Pons (tissue), 1 donor: ENCODE results near the gene TNFRSF14.

ENCODE experiments used
- DNase-seq: peaks from one replicate; pipeline ENCODE4 v3.0.0-alpha.2; 2016; ENCODE audit warnings: low spot score

TNFRSF14 gene

DNA sequence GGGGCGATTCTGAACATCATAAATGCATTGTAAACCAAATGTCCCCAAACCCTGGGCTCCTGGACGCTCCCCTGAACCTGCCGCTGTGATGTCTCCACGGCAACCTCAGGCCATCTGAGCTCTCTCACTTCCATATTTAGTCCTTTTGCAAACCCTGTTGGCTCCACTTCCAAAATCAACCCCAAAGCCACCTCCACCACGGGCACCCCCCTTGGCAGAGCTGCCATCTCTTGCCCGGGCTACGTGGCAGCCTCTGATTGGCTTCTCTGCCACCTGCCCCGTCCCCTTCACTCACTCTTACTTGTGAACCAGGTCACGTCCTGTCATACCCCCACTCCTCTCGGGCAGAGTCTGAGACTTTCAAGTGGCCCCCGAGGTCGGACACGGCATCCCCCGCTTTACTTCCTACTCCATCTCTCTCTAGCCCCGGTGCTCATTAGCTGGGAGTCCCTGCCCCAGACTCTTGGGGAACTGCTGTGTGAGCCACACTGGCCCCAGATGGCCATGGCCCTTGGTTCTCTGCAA, 46.2 kb downstream of the TNFRSF14 start:
- no peak for DNase-seq

DNA sequence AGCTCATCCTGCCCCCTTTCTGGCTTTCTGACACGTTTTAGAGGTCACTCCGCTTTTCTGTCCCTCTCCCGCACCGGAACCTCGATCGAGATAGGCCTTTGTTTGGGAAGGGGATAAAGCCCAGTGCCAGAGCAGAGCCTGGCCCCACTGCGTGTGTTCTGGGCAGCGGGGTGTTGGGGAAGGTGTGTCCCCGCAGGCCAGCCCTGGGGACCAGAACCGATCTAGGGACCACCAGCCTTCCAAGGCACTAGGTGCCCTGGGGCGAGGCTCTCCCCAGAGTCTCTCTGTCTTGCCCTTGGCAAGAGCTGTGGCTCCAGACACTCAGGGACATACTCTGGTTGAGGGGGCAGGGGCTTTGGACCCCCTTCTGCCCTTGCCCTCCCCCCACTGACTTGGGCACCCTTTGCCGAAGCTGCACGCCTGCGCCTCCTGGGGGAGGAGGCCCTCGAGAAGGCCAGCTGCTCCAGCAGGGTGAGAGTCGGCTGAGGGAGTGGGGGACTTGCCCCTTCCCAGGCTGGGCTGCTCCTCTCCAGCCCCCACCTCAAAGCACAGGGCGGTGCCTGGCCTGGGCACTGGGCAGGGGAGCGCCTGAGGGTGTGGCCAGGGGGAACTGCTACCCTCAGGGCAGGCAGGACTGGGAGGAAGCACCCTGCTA, 46.8 kb downstream of the TNFRSF14 start:
- DNase-seq = no peak

DNA sequence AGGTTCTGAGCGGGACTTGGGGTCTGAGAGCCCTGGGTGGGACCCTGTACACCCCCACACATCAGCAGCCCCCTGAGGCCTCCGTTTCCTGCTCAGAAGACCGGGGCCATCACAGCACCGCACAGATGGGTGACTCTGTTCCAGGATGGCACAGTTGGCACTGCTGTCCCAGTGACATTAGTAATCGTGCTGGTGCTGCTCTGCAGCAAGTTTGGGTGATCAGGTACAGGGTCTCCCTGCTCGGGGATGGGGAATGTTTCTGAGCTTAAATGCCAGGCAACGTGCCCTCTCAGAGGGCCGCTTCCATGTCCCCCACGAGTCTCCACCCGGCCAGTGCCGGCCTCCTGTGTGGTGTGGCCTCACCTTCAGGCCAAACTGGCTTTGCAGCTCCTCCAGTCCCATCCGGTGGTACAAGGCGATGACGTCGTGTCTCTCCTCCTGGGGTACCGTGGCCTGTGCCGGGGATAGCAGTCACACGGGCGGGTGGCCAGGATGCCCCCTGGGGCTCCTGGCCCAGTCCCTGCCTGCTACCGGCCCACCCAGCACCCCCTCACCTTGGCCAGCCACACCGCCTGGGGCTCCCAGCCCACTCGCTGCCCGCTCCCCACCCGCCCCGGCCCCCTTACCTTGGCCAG, 47.5 kb downstream of the TNFRSF14 start:
- DNase-seq = no peak

DNA sequence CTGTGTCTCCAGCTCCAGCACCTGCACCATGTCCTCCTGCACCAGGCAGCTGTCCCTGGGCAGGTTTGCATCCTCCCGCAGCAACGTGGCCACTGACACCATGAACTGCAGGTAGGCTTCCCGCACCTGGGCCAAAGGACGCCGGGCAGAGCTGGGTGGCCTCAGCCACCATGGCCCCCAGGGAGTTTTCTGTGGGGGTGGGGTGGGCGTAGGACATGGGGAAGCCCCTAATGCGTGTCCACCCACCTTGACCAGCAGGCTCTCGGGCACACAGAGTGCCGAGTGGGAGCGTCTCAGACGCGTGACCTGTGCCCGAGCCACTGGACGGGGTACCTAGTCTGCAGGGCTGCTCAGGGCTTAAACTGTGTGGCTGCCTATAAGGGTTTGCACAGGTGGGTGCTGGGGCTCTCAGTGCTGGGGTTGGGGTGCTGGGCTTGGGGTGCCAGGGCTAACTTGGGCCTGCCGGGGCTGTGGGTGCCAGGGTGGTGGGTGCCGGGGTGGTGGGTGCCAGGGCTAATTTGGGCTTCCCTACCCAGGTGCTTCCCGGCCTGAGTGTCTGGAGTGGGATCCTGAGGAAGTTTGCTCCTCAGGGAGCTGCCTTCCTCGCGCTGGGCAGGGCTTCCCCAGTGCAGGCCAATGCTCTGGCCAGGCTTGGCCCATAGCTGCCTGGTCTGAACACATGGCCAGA, 48.1 kb downstream of the TNFRSF14 start:
- no peak for DNase-seq

DNA sequence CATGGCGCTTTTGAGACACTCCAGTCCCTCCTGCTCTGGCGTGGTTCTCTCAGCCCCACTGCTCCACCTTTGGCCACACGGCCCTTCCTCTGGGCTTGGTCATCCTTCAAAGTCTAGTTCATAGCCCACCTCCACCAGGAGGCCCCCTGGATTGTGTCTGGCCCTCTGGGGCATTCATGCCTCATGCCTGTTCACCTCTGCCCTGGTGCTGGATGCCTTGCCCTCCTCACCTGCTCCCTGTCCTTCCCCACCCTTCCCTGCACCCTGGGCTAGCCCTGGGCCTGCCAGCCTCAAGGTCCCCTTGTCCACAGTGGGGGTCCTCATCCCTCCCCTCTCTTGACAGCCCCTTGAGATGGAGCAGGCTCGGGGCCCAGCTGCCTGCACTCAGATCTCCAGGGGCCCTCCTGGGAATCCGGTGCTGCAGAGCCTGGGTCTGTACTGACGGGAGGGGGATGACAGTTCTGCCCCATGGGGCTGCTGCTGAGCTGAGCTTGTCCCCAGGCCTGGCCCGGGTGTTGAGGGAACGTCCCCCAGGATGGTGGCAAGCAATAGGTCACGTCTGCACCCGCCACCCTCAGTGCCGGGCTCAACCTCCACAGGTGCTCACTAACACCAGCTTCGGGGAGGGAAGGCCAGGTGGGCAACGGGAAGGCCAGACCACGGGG, 48.8 kb downstream of the TNFRSF14 start:
- DNase-seq = no peak

DNA sequence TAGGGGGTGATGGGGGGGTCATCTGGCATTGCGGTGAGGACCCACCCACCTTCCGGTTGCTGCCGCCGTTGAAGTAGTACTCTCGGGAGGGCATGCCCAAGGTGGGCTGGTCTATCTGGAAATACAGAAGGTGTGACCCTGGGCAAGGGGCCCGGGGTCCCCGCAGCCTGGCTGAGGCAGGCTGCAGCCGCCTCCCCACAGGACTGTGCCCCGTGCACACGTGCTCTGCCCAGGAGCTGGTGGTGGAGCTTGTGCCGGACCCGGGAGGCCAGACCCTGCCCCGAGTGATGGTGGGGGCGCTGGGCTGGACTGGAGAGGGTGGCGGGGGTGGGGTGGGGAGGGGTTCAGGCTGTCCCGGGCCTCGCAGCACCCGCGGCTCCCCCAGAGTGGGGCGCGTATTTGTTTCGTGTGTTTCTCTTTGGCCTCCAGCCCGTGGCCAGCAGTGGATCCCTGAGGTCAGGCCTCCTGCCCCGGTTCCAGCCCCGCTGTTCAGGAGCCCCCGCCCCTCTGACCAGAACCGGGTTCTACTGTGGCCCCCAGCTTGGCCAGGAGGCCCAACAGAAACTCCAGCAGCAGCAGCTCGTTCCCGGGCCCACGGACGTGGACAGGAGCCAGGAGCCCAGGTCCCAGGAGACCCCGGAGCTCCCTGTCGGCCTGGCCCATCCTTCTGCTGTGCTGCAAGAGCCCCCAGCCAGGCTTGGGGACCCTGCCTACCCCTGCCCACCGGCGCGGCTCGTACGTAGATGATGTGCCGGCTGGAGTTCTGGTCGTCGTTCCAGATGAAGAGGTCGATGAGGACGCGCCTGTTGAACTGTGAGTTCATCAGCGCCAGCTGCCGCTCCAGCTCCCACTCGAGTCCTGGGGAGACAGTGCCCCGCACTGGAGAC, 49.6 kb downstream of the TNFRSF14 start:
- DNase-seq = no peak

DNA sequence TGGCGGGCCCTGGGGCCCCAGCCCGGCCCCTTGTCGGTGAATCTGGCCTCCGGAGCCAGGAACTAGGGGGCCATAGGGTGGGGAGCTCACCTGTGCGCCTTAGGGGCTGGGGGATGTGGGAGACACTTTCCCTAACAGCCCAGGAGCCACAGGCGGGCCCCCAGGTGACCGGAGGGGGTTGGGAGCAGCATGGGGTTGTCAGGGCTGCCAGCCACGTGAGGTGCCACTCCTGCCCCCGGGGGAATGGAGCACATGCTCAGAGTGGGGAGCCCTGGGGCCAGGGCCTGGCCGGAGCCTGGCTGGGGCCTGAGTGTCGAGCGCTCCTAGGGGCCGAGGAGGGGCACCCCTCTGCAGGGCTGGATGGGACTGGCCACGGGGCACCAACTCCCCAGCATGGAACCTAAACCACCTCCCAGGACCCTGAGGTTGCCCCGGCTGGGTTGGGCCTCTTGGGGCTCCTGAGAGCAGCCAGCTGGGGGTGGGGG, 50.3 kb downstream of the TNFRSF14 start:
- no peak for DNase-seq

DNA sequence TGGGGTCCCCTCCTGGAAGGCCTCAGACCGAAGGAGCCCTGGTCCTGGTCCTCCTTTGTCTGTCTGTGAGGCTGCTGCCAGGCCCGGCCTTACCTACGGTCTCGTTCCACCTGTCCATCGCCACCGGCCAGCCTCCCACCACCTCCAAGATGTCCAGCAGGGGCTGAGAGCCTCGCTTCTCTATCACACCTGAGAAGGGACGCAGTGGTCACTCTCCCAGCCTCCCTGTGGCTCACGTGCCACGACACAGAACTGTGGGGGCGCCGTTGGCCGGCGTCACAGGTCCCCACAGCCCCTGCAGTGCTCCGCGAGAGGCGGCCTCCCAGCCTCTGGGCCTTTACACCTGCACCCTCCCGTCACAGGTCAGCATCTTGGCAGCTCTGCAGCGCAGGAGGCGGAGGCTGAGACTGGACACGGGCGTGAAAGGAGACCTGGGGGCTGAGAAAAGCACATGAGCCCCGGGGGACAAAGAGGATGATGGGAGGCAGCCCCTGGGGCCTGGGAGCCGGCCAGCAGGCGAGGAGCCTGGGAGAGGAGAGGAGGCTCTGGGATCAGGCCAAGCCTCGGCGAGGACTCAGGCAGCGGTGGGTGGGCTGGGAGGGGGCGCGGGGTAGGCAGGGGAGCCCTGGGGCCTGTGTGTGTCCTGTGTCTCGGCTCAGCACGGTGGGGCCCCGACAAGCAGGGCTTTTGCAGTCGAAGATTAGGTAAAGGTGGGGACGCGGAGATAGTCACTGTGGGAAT, 50.9 kb downstream of the TNFRSF14 start:
- DNase-seq = no peak

DNA sequence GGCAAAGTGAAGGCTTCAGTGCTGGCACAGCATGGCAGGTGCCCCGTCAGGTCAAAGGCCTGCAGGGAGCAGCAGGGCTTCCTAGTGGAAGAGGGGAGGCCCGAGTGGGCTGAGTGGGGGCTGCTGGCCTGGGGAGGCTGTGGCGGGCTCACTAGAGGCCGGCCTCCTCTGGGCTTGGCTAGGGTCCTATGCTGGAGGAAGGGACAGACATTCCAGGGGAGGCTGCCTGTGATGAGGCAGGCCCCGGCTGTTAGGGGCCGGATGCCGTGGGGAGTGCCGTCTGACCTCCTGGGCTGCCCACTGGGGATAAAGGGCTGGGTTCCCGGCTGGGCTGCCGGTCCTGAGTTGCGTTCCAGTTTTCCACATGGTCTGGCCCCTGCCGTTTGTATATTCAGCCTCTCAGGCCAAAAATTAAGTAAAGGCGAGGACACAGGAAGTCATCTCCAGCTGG, 51.5 kb downstream of the TNFRSF14 start:
- no peak for DNase-seq

DNA sequence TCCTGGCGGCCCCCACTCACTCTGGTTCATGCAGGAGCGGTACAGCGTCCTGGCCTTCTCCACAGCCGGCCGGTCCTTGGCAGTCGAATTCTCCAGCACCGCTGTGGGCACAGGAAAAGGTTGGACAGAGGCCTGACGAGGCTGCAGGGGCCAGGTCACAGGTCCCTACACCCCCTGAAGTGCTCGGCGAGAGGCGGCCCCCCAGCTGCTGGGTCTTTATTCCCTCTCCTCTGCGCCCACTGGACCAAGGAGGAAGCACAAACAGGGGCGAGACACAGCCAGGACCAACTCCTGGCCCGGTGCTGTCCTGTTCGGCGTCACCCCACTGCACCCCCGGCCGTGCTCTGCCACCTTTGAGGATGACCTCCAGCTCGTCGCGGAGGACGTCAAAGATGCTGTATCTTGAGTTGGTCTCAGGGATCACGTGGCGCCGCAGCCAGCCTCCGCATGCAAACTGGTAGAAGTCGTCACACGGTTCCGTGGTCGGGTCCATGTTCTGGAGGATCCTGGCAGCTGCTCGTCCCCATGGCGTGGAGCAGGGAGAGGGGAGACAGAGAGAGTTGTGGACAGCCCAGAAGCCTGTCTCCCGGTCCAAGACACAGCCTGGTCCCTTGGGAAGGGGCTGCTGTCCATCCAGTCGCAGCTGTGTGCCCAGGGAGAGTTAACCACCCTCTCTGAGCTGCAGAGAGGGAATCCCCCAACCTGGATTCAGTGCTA, 53.3 kb downstream of the TNFRSF14 start:
- DNase-seq = no peak

DNA sequence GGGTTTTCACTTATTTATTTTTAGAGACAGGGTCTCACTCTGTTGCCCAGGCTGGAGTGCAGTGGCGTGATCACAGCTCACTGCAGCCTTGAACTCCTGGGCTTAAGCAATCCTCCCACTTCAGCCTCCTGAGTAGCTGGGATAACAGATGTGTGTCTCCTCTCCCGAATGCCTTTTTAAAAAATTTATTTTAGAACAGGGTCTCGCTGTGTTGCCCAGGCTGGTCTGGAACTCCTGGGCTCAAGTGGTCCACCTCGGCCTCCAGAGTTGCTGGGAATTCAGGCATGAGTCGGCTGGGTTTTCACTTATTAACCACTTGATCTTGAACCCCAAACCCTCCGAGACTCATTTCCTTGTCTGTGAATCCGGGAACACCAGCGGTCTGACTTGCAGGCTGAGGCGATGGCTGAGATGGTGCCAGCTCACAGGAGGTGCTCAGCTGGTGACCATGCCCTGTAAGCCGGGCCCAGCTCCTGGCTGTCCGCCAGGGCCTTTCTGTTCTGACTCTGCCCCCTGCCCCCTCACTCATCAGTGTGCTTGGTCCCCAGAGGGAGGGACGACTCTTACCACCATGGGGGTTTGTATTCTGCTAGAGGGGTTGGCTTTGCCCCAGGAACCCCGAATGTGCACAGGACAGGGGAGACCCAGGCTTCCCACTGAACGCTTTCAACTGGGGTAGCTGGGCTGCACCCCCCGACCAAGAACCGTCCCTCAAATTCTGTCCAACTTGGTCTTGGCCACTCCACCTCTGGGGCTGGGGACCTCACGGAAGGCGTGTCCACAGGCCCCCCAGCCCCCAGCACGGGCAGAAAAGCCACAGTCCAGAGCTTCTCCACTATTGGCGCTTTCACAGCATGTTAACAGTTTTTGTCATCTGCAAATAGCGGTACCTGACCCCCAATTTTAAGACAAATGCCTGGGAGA, 54.1 kb downstream of the TNFRSF14 start:
- DNase-seq = no peak

DNA sequence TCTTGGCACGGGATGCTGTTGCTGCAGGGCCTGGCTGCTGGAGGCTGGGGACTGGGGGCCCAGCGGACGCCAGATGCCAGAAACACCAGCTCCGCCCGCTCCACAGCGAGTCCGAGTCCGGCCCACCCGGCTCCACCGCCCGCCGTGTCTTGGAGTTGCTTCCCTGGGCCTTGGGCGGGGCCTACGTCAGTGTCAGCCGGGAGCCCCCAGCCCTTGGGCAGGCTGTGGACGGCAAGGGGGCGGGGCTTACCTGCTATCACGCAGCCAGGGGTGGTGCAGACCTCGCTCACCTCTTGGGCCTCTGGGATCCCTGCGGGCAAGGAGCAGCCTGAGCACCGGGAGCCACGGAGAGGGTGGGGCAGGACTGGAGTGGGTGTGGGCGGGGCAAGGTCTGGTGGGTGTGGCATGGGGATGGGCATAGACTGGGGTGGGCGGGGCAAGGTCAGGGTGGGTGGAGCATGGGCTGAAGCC, 54.9 kb downstream of the TNFRSF14 start:
- DNase-seq = no peak

DNA sequence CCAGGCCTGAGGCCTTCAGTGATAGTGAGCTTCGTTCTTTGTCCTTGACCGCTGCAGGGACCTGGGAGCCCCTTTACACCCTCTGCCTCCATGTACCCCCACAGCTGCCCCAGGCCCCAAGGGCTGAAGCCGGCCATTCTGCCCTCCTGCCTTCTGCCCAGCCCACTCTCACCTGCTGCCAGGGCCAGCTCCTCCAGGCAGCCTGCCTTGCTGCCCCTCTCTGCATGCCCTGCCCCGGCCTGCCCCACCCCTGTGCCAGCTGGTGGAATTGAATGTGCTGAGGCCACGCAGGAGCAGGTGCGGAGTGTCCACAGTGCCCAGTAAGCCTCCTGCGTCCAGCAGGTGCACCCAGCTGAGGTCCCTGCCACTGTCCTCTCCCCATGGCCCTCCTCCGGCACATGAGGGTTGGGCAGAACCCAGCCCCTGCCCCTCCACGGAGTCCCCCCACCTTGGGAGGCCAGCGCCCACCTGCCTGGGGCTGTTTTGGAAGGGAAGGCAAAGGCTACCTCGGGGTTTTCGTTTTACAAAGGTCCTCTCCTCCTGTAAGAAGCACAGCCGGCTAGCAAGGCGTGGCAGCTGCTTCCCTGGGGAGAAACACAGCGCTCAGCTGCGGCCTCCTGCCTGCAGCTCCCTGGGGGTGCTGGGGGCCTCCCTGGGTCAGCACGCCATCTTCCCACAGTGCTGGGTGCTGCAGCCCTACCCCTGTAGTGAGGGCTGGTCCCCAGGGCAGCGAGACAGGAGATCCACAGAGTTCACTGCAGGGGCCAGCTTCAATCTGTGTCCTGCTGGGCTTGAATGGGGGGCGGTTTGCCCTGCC, 55.7 kb downstream of the TNFRSF14 start:
- no peak for DNase-seq

DNA sequence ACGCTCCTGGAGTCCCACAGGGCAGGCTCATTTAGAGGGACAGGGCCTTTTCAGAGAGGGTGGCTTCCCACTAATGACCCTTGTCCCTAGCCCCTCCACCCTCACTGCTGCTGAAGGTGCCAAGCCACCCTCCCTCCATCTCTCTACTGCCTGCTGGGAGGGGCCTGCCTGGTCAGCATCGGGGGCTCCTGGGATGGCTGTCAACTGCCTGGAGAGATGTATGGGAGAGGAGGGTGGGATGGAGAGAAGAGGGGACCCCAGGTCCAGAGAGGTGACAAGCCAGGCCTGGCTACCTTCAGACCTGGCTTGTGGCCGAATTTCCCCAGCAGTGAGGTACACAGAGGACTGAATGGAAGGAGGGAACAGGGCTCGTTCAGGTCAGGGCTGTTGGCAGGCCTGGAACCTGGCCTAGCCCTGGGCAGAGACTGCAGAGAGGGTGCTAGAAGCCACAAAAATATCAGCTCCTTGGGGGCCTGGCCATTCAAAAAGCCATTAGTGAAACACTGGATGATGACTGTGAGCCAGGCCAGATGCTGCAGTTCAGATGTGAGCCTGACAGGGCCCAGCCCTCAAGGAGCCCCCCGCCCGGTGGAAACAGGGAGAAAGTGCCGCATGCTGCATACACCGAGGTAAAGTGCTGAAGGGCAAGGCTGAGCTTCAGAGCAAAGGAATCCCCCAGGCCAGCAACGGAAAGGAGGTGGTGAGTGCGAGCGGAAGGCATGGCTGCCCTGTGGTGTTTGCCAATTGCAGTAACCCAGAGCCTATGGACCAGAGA, 56.6 kb downstream of the TNFRSF14 start:
- DNase-seq = no peak
